A549 (cell line): ENCODE results near the gene KRTAP4-11. TPM values are rescaled to one million over a fixed set of nuclear protein-coding genes. Genes with fewer than 3 reads are reported as not detected.
A peak's percentile ranks its signal among the peaks of the same experiment; 100 is the strongest.

ENCODE experiments used
- ATAC-seq, 2 experiments: fragments of 200-7000 bp in 1 of 2; fragments of >200 bp in 1 of 2; cut with Nextera tagmentation in 1 of 2; cut with Tn5 transposase in 1 of 2; 3 replicates each; pipeline versions ENCODE4 v1.8.0 to v1.9.1; 2018 to 2020; ENCODE audit warnings: mild to moderate bottlenecking in 1 of 2, moderate library complexity in 1 of 2
- CTCF ChIA-PET: fragments of 300-600 bp; sonication (Branson Sonifier 250); formaldehyde crosslinking; extraction: SDS; loops from one replicate; lab custom pipeline; 2021; ENCODE audit warnings: antibody characterized with exemption, inconsistent platforms; lab: Yijun Ruan, JAX
- POLR2A ChIA-PET: fragments of 350-600 bp; formaldehyde crosslinking; extraction: SDS; loops from one replicate; lab custom pipeline; 2021; ENCODE audit warnings: antibody characterized with exemption, inconsistent platforms; lab: Yijun Ruan, JAX
- DNase-seq, 2 experiments: peaks; one replicate each; pipeline versions ENCODE4 v3.0.0 to v3.0.0-alpha.2; 2011 to 2016; ENCODE audit warnings: low read depth in 1 of 2, low spot score in 1 of 2
- FAIRE-seq: peaks from 2 replicates; lab custom pipeline; 2011; peaks lifted over from hg19 to GRCh38; lab: Jason Lieb, UNC
- H3K27ac ChIP-seq, 2 experiments: fragments of >200 bp; sonication (Bioruptor Twin); formaldehyde crosslinking; 3 replicates each; pipeline ENCODE4 v1.5.1; 2016 to 2017
- H3K4me1 ChIP-seq: fragments of >200 bp; sonication (Bioruptor Twin); formaldehyde crosslinking; 3 replicates; pipeline ENCODE4 v1.6.1; 2016
- H3K4me2 ChIP-seq: fragments of >200 bp; sonication (Bioruptor Twin); formaldehyde crosslinking; 3 replicates; pipeline ENCODE4 v1.6.1; 2016
- H3K4me3 ChIP-seq: fragments of >200 bp; sonication (Bioruptor Twin); formaldehyde crosslinking; 3 replicates; pipeline ENCODE4 v1.5.1; 2016
- H3K9me3 ChIP-seq: fragments of >200 bp; sonication (Bioruptor Twin); formaldehyde crosslinking; 3 replicates; pipeline ENCODE4 v1.6.1; 2016
- ATOH8 ChIP-seq: fragments of 250-450 bp; sonication (Bioruptor Pico); IDR thresholded peaks from 2 replicates; pipeline ENCODE4 v1.5.0; 2020; ENCODE audit warnings: low read depth, mild to moderate bottlenecking, moderate library complexity
- CBX2 ChIP-seq: fragments of 200-600 bp; sonication (generic); IDR thresholded peaks from 2 replicates; pipeline ENCODE4 v1.6.1; 2016; ENCODE audit warnings: low read depth, mild to moderate bottlenecking, borderline replicate concordance
- CBX8 ChIP-seq: fragments of 200-600 bp; sonication (generic); IDR thresholded peaks from 2 replicates; pipeline ENCODE4 v1.6.1; 2016
- ELK1 ChIP-seq: fragments of 150-350 bp; IDR thresholded peaks from 2 replicates; pipeline ENCODE4 v1.6.1; 2014; ENCODE audit warnings: low read depth, mild to moderate bottlenecking, low read length
- FOSB ChIP-seq: fragments of 250-450 bp; sonication (Bioruptor Pico); IDR thresholded peaks from 2 replicates; pipeline ENCODE4 v1.5.0; 2020; ENCODE audit warnings: mild to moderate bottlenecking, moderate library complexity
- FOXS1 ChIP-seq: fragments of 250-450 bp; sonication (Bioruptor Pico); IDR thresholded peaks from 2 replicates; pipeline ENCODE4 v1.5.0; 2020; ENCODE audit warnings: mild to moderate bottlenecking, moderate library complexity
- HDAC2 ChIP-seq: fragments of 200-600 bp; sonication (generic); IDR thresholded peaks from 2 replicates; pipeline ENCODE4 v1.6.1; 2016
- HEYL ChIP-seq: fragments of 250-450 bp; sonication (Bioruptor Pico); IDR thresholded peaks from 2 replicates; pipeline ENCODE4 v1.8.0; 2021; ENCODE audit warnings: mild to moderate bottlenecking, moderate library complexity
- HMGXB4 ChIP-seq: fragments of 250-450 bp; sonication (Bioruptor Pico); IDR thresholded peaks from 2 replicates; pipeline ENCODE4 v1.5.0; 2021; ENCODE audit warnings: mild to moderate bottlenecking, moderate library complexity, borderline replicate concordance
- HOXA7 ChIP-seq: fragments of 250-450 bp; sonication (Bioruptor Pico); IDR thresholded peaks from 2 replicates; pipeline ENCODE4 v1.5.0; 2020; ENCODE audit warnings: mild to moderate bottlenecking, moderate library complexity
- HOXB13 ChIP-seq: fragments of 250-450 bp; sonication (Bioruptor Pico); IDR thresholded peaks from 2 replicates; pipeline ENCODE4 v1.5.0; 2020; ENCODE audit warnings: low read depth, mild to moderate bottlenecking, moderate library complexity
- HOXB5 ChIP-seq: fragments of 250-450 bp; sonication (Bioruptor Pico); IDR thresholded peaks from 2 replicates; pipeline ENCODE4 v1.5.0; 2020; ENCODE audit warnings: mild to moderate bottlenecking, moderate library complexity
- JUN ChIP-seq, 2 experiments: fragments of >200 bp; sonication (Bioruptor Twin); formaldehyde crosslinking; IDR thresholded peaks; 2 replicates in 1 of 2; 3 replicates in 1 of 2; pipeline ENCODE4 v1.6.1; 2016 to 2017
- KDM1A ChIP-seq: fragments of 200-600 bp; sonication (generic); IDR thresholded peaks from 2 replicates; pipeline ENCODE4 v1.6.1; 2016; ENCODE audit warnings: low read depth, mild to moderate bottlenecking
- NFE2L2 ChIP-seq: fragments of 150-350 bp; conservative IDR thresholded peaks from 2 replicates; pipeline ENCODE4 v1.6.1; 2014; ENCODE audit warnings: low read length
- NPAS2 ChIP-seq: fragments of 250-450 bp; sonication (Bioruptor Pico); IDR thresholded peaks from 2 replicates; pipeline ENCODE4 v1.8.0; 2022; ENCODE audit warnings: mild to moderate bottlenecking, moderate library complexity, borderline replicate concordance
- NR3C1 ChIP-seq: fragments of >200 bp; sonication (Bioruptor Twin); formaldehyde crosslinking; IDR thresholded peaks from 3 replicates; pipeline ENCODE4 v1.6.1; 2017
- PBX3 ChIP-seq: IDR thresholded peaks from 2 replicates; pipeline ENCODE4 v1.6.1; 2012
- PHF8 ChIP-seq: fragments of 200-600 bp; sonication (generic); IDR thresholded peaks from 2 replicates; pipeline ENCODE4 v1.6.1; 2016; ENCODE audit warnings: low read depth, mild to moderate bottlenecking, antibody characterized with exemption, moderate library complexity, borderline replicate concordance
- POLR2A ChIP-seq: IDR thresholded peaks from 2 replicates; pipeline ENCODE4 v1.6.1; 2012; ENCODE audit warnings: mild to moderate bottlenecking, low read length
- POLR2AphosphoS2 ChIP-seq: conservative IDR thresholded peaks from 2 replicates; pipeline ENCODE4 v1.6.1; 2012; ENCODE audit warnings: low read length, improper control_type of control experiment, inconsistent platforms
- RAD21 ChIP-seq, 2 experiments: fragments of >200 bp in 1 of 2; sonication (Bioruptor Twin) in 1 of 2; formaldehyde crosslinking in 1 of 2; IDR thresholded peaks in 1 of 2; conservative IDR thresholded peaks in 1 of 2; 2 replicates in 1 of 2; 3 replicates in 1 of 2; pipeline ENCODE4 v1.6.1; 2012 to 2018; ENCODE audit warnings: inconsistent platforms in 1 of 2
- RARB ChIP-seq: fragments of 250-450 bp; sonication (Bioruptor Pico); IDR thresholded peaks from 2 replicates; pipeline ENCODE4 v1.8.0; 2021; ENCODE audit warnings: mild to moderate bottlenecking, moderate library complexity
- RCOR1 ChIP-seq: fragments of 150-350 bp; IDR thresholded peaks from 2 replicates; pipeline ENCODE4 v1.6.1; 2014; ENCODE audit warnings: antibody characterized with exemption, low read length, low read depth
- ZNF302 ChIP-seq: fragments of 250-450 bp; sonication (Bioruptor Pico); IDR thresholded peaks from 2 replicates; pipeline ENCODE4 v1.9.0; 2021; ENCODE audit warnings: inconsistent platforms, mild to moderate bottlenecking, moderate library complexity
- WGBS: methylation state at CpG from one replicate; pipeline ENCODE4 v1.1.6; 2017; ENCODE audit errors: missing lambda C conversion rate; 5-methylcytosine and 5-hydroxymethylcytosine counted together
- polyA plus RNA-seq, 4 experiments: library from polyadenylated mRNA; depleted of rRNA in 3 of 4; stranded (reverse); fragments of >200 nt; fragmentation: RNase III in 1 of 4; extraction: RNeasy Plus Mini Kit Qiagen cat#74134 plus additional on column Dnase treatment in 1 of 4; gene quantifications; 2 replicates in 3 of 4; 3 replicates in 1 of 4; pipeline ENCODE4 v1.2.3, GENCODE V29; 2011 to 2017
- TF ChIP-seq, protein P1 (sequence below): IDR thresholded peaks from 2 replicates; pipeline ENCODE4 v1.6.1; 2012
- TF ChIP-seq, protein P2 (sequence below): fragments of >200 bp; sonication (Bioruptor Twin); formaldehyde crosslinking; IDR thresholded peaks from 2 replicates; pipeline ENCODE4 v1.6.1; 2016

Gene KRTAP4-11
- polyA plus RNA-seq, 2 of the 4 experiments (the other 2 are of a cell fraction) = not detected

DNA sequence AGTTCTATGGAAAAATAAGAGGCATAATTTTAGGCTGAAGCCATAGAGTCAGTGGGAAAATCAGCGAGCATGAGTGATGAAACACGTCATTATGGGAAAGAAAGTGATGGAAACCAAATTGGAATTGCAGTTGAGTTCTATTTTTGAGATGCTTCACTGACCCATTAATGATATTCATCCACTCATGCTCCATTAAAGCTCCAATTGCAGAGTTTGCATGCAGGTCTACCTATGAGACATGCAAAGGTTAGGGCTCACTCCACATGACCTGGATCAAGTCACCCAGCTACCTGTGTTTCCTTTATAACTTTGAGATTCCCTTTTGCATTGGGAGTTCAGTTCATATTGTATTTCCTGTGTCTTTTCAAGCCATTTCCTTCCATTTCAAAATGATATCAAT is 44.5 kb downstream of the KRTAP4-11 start:
- ATAC-seq (no peak), FAIRE-seq (no peak), DNase-seq (no peak)
- WGBS = 82% methylated on average over 2 of the region's 2 CpGs
- Histone ChIP-seq H3K9me3 (no peaks in the 10 kb centered on the region), H3K4me3 (no peak overlapping the region), H3K4me1 (no peaks in the 10 kb centered on the region), H3K4me2 (no peak overlapping the region), H3K27ac (no peak overlapping the region)
- CTCF ChIA-PET = no interaction called here
- TF ChIP-seq RARB (CRISPR knock-in tag) (no peak), CBX8 (no peak), JUN (IDR thresholded peaks at IDR 0.05) (no peak), CBX2 (no peak), POLR2A (no peak), PBX3 (no peak), HOXB13 (no peak), ZNF302 (CRISPR knock-in tag) (no peak), ATOH8 (no peak), HOXB5 (CRISPR knock-in tag) (no peak), HMGXB4 (no peak), HDAC2 (no peak), FOSB (no peak), RAD21 (conservative IDR thresholded peaks at IDR 0.05 in 1 of 2, IDR thresholded peaks at IDR 0.05 in 1 of 2) (no peak), PHF8 (no peak)
- TF ChIP-seq, protein P1, sequence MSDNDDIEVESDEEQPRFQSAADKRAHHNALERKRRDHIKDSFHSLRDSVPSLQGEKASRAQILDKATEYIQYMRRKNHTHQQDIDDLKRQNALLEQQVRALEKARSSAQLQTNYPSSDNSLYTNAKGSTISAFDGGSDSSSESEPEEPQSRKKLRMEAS = no peak
- TF ChIP-seq, protein P2, sequence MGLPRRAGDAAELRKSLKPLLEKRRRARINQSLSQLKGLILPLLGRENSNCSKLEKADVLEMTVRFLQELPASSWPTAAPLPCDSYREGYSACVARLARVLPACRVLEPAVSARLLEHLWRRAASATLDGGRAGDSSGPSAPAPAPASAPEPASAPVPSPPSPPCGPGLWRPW = no peak
- POLR2A ChIA-PET = no interaction called here

GRCh38 chr17:41071606-41072360 is 46.4 kb downstream of the KRTAP4-11 start:
- H3K4me3 ChIP-seq = no peak overlapping the region
- no peak overlapping the region for H3K4me2 ChIP-seq
- no peak for DNase-seq
- peak in 1 of 2 experiments; percentile 40; a peak in 1 of 6 replicates for ATAC-seq
- H3K9me3 ChIP-seq = no peaks in the 10 kb centered on the region
- no peak overlapping the region for H3K27ac ChIP-seq
- POLR2A ChIA-PET = no interaction called here
- TF ChIP-seq NR3C1 = no peak
- CTCF ChIA-PET = interaction anchor here (0.6 to 1.3 kb wide), 5 partner anchors 19 to 591 kb away, joined by 3 to 5 read pairs (median 3); no protein-coding TSS in a partner anchor
- no peaks in the 10 kb centered on the region for H3K4me1 ChIP-seq
- 94% methylated on average over 5 of the region's 5 CpGs for WGBS
- no peak for FAIRE-seq

- no peak overlapping the region for H3K4me2 ChIP-seq
- H3K4me1 ChIP-seq = peaks cover 7% of the 10 kb centered on the region; the same call in 2 of the 3 replicates
- ChIA-PET POLR2A (no interaction called here), CTCF (interaction anchor here (2.5 kb wide), 1 partner anchor 10 kb away, joined by 6 read pairs; no protein-coding TSS in a partner anchor)
- no peak for TF ChIP-seq ELK1
- no peak for TF ChIP-seq FOSB
- TF ChIP-seq HOXA7 (CRISPR knock-in tag) = no peak
- no peak for TF ChIP-seq NFE2L2
- no peak for TF ChIP-seq FOXS1 (CRISPR knock-in tag)
- TF ChIP-seq POLR2A = no peak
- no peak for TF ChIP-seq KDM1A
- TF ChIP-seq RCOR1 = no peak
- no peak for TF ChIP-seq CBX2
- no peak for TF ChIP-seq POLR2AphosphoS2
- TF ChIP-seq NPAS2 = no peak
- TF ChIP-seq HEYL (CRISPR knock-in tag) = no peak
- TF ChIP-seq, protein P2 = no peak
- TF ChIP-seq HOXB5 (CRISPR knock-in tag) = no peak
- H3K27ac ChIP-seq = no peak overlapping the region
- H3K4me3 ChIP-seq = no peak overlapping the region
- no peak for FAIRE-seq
- ATAC-seq = no peak
- WGBS = 88% methylated on average over 3 of the region's 3 CpGs
- no peak for DNase-seq
- H3K9me3 ChIP-seq = no peaks in the 10 kb centered on the region
Measured at GRCh38 chr17:41069031-41069430, 49.1 kb downstream of the KRTAP4-11 start.
